ENCODE data around the gene KLF7. TPM values are rescaled to one million over a fixed set of nuclear protein-coding genes. Genes with fewer than 3 reads are reported as not detected.

KLF7 gene
- polyA plus RNA-seq, 3 donors: 9.4 to 40.7 (median 10.3) TPM

DNA sequence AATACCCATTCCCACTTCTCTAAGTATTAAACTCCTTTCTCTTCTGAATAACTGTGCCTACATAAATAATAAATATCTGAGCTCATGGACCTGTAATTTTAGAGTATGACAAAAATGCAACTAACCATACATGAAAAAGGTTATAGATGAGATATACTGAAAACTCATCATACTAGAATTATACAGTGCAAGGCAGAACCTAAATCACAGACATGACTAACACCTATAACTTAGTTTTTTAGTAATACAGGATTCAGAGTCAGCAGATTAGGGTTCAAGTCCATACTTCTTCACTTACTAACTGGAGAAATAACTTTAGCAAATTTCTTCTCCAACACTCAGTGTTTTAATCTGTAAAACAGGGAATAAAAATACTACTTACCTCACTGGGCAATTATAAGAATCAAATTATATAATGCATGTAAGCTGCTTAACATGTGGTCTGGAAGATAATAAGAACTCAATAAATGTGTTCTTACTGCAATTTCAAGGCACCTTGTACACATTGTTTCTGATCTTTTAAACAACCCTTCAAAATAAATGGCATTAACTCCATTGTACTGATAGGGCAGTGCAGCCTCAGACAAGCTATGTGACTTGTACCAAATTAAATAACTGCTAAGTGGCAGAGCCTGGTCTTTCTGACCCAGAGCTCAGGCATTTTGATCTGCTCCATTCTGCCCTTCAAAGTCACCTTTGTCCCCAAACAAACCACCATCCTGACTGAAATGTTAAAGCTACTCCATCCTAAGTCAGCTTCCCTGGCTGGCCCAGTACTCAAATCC, 39.6 kb upstream of the KLF7 start:
- H4K20me1 ChIP-seq (ENCODE audit: insufficient read depth, low read length): no peaks in the 10 kb centered on the region
- H3K27me3 ChIP-seq (ENCODE audit: control insufficient read depth in 2 of 2, insufficient read depth in 2 of 2, low read length in 2 of 2): no peaks in the 10 kb centered on the region
- Mint-ChIP-seq H3K4me1 (no peaks in the 10 kb centered on the region), H3K9me3 (peaks cover 0 to 3% (median 0%) of the 10 kb centered on the region in 7 donors), H3K4me3 (no peak overlapping the region), H3K27me3 (ENCODE audit: low read depth in 3 of 3) (peaks cover 0 to 4% (median 2%) of the 10 kb centered on the region in 3 donors), H3K36me3 (no peaks in the 10 kb centered on the region), H3K27ac (no peak overlapping the region)
- no peak overlapping the region for H2AFZ ChIP-seq (ENCODE audit: insufficient read depth, low read depth, low read length, poor library complexity, severe bottlenecking)
- no peaks in the 10 kb centered on the region for H3K36me3 ChIP-seq (replicated peaks in 1 of 2; ENCODE audit: control insufficient read depth in 1 of 2, insufficient read depth in 2 of 2, low read length in 2 of 2)
- H3K4me1 ChIP-seq (ENCODE audit: control insufficient read depth in 1 of 2, insufficient read depth in 2 of 2, low read length in 2 of 2): no peaks in the 10 kb centered on the region
- TF ChIP-seq, protein P1, sequence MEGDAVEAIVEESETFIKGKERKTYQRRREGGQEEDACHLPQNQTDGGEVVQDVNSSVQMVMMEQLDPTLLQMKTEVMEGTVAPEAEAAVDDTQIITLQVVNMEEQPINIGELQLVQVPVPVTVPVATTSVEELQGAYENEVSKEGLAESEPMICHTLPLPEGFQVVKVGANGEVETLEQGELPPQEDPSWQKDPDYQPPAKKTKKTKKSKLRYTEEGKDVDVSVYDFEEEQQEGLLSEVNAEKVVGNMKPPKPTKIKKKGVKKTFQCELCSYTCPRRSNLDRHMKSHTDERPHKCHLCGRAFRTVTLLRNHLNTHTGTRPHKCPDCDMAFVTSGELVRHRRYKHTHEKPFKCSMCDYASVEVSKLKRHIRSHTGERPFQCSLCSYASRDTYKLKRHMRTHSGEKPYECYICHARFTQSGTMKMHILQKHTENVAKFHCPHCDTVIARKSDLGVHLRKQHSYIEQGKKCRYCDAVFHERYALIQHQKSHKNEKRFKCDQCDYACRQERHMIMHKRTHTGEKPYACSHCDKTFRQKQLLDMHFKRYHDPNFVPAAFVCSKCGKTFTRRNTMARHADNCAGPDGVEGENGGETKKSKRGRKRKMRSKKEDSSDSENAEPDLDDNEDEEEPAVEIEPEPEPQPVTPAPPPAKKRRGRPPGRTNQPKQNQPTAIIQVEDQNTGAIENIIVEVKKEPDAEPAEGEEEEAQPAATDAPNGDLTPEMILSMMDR (IDR thresholded peaks at IDR 0.05): no peak
- no peaks in the 10 kb centered on the region for H3K79me2 ChIP-seq (ENCODE audit: insufficient read depth, low read length)
- H3K9ac ChIP-seq (ENCODE audit: insufficient read depth, low read length, poor library complexity, severe bottlenecking): no peak overlapping the region
- intact Hi-C loops (cut with micrococcal nuclease): no loop called here
- H3K4me2 ChIP-seq (replicated peaks; ENCODE audit: extremely low read depth, low read length, poor library complexity, severe bottlenecking): no peak overlapping the region
- DNase-seq: no peak
- H3K9me3 ChIP-seq (replicated peaks in 1 of 2; ENCODE audit: control insufficient read depth in 1 of 2, insufficient read depth in 1 of 2, low read length in 2 of 2): no peaks in the 10 kb centered on the region
- no peak overlapping the region for H3K27ac ChIP-seq (ENCODE audit: low read depth in 1 of 2, low read length in 2 of 2)
- H3K4me3 ChIP-seq (replicated peaks in 1 of 3; ENCODE audit: low read depth in 2 of 3, low read length in 3 of 3): no peak overlapping the region

DNA sequence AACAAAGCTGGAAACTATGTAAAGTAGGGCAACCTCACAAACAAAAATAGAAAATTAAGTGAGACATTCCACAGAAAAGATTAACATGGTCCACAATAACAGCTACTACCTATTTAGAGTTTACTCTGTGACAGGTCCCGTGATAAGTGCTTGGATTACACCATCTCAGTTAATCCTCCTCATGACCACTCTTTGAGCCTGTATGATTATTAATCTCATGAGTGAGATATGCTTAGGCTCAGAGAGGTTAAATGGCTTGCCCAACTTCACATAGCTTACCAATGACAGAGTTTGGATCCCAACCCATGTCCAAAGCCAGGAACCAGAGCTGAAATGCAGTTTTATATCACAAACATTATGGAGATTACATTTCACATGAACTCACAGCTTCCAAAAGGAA, 37.3 kb upstream of the KLF7 start:
- no peaks in the 10 kb centered on the region for H3K36me3 Mint-ChIP-seq
- H3K9ac ChIP-seq (ENCODE audit: insufficient read depth, low read length, poor library complexity, severe bottlenecking): no peak overlapping the region
- H3K27me3 ChIP-seq (ENCODE audit: control insufficient read depth in 2 of 2, insufficient read depth in 2 of 2, low read length in 2 of 2): no peaks in the 10 kb centered on the region
- no peaks in the 10 kb centered on the region for H3K4me1 Mint-ChIP-seq
- no peaks in the 10 kb centered on the region for H3K9me3 ChIP-seq (replicated peaks in 1 of 2; ENCODE audit: control insufficient read depth in 1 of 2, insufficient read depth in 1 of 2, low read length in 2 of 2)
- no peak overlapping the region for H3K4me3 ChIP-seq (replicated peaks in 1 of 3; ENCODE audit: low read depth in 2 of 3, low read length in 3 of 3)
- no CpG with 5 or more reads among the region's 1 CpG for WGBS (ENCODE audit: insufficient coverage)
- no peak overlapping the region for H3K4me2 ChIP-seq (replicated peaks; ENCODE audit: extremely low read depth, low read length, poor library complexity, severe bottlenecking)
- H3K27me3 Mint-ChIP-seq (ENCODE audit: low read depth in 3 of 3): peaks cover 0 to 1% (median 0%) of the 10 kb centered on the region in 3 donors
- H2AFZ ChIP-seq (ENCODE audit: insufficient read depth, low read depth, low read length, poor library complexity, severe bottlenecking): no peak overlapping the region
- H3K36me3 ChIP-seq (replicated peaks in 1 of 2; ENCODE audit: control insufficient read depth in 1 of 2, insufficient read depth in 2 of 2, low read length in 2 of 2): no peaks in the 10 kb centered on the region
- TF ChIP-seq, protein P1 (IDR thresholded peaks at IDR 0.05): no peak
- no peak overlapping the region for H3K4me3 Mint-ChIP-seq
- no peak for DNase-seq
- H3K4me1 ChIP-seq (ENCODE audit: control insufficient read depth in 1 of 2, insufficient read depth in 2 of 2, low read length in 2 of 2): no peaks in the 10 kb centered on the region
- H4K20me1 ChIP-seq (ENCODE audit: insufficient read depth, low read length): no peaks in the 10 kb centered on the region
- no peak overlapping the region for H3K27ac Mint-ChIP-seq
- intact Hi-C loops (cut with micrococcal nuclease): no loop called here
- H3K9me3 Mint-ChIP-seq: peaks cover 0 to 1% (median 0%) of the 10 kb centered on the region in 7 donors
- no peaks in the 10 kb centered on the region for H3K79me2 ChIP-seq (ENCODE audit: insufficient read depth, low read length)
- no peak overlapping the region for H3K27ac ChIP-seq (ENCODE audit: low read depth in 1 of 2, low read length in 2 of 2)

Measured in CD14-positive monocyte (primary cell).